GM18520 (cell line): ENCODE results near the gene PXYLP1.

Experiments used
- ATAC-seq: cut with Tn5 transposase; IDR thresholded peaks from one replicate; pipeline ENCODE4 v1.9.1; 2021; ENCODE audit not compliant: unreplicated experiment

The PXYLP1 gene

DNA sequence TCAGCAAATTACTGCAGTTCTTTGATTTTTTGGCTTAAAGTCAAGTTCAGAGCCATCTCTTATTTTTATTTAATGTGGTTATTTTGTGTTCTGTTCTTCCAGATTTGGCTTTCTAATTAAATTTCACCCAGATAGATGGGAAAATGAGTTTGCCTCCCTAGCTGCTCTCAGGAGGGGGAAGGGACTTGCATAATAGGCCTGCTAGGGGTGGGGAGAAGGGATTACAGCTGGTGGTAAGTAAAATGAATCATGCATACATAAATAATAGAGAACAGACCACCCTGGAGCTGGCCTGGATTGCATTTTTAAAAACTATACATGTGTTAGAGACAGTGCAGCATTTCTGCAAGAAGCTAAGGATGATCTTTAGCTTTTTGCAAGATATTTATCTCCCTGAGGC, 3.9 kb upstream of the PXYLP1 start:
- no peak for ATAC-seq

DNA sequence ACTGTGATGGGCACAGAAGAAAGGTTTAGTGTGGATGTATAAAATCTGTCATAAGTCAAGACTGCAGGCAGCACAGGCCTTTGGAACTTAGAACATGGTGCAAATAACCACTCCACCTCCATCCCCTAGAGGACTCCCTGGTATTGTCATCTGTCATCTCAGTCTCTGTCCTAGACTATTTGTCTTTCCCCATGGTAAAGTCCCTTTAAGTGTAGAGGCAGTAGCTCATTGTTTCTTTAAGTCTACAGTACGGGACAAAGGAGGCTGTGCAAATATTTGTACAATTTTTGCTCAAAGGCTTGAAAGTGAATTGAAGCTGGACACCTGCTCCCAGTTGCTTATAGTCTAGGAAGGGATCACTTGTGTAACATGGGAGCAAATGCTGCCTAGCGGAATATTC, 3.2 kb upstream of the PXYLP1 start:
- ATAC-seq = no peak

DNA sequence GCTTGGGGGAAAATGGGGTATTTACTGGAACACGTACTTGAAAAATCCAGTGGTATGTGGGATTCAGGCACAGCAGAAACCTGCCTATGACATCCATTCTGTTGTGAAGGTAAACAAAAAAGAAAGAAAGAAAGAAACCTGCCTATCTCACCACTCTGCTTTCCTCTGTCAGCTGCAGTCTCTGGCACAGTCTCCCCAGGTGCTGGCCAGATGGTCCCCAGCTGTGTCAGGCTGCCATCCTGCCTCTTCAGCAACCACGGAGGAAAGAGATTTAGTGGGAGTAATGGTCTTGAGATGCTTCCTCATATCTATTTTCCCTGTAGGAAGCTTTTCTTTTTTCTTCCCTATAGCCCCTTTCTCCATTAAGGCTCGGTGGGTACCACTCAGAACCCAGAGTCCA, 2.5 kb upstream of the PXYLP1 start:
- ATAC-seq = no peak

DNA sequence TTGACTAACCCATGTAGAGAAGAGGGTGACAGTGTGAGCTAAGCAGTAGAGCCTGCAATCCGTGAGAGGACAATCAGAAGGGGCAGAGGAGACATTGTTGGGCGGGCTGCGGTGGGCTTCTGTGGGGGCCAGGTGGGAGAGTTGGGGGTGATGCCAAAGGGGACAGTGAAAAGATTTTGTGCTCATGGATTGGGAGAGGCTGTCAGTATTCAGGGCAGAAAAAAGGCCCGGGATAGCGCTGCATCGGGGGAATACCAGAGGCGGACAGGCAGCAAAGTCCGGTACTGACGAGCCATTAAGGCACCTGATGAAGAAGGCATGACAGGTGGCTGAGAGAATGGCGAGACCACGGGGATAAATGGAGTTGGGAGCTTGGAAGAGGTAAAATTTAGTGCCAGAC, 1.3 kb upstream of the PXYLP1 start:
- no peak for ATAC-seq

DNA sequence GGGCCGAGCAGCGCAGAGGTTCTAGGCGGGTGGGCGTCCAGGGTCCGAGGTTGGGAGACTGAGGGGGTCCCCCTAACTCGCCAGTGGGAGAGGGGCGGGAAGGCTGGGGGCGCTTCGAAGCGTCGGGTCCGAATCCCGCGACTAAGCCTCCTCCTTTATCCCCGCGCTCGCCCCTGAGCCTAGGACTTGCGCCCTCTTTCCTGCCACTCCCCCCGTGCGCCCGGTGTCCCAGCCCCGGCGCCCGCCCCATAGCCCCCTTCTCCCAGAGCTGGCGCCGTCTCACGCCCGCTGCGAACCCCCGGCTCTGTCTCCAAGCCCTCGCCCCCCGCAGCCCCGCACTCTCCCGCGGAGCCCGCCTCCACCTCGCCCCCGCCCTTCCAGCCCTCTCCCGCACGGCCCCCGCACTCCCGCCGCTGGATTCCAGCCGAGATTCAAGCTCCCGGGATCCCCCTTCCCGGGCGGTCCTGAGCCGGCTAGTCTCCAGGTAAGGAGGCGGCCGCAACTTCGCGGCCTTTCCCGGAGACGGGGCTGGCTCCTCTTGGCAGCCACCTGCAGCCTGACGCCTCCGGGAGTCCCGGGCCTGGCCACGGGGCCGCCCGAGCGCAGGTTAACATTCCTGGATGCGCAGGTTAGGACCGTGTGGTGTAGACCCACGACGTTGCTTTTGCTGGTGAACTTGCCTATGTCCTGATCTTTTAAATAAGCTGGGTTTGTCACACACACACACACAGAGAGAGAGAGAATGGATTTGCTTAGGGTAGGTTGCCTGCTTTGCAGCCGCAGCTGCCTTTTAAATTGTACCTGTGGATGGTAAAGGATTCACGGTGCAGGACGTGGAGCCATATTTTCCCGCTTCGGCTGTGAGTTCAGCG, 563 bp downstream of the PXYLP1 start:
- no peak for ATAC-seq

DNA sequence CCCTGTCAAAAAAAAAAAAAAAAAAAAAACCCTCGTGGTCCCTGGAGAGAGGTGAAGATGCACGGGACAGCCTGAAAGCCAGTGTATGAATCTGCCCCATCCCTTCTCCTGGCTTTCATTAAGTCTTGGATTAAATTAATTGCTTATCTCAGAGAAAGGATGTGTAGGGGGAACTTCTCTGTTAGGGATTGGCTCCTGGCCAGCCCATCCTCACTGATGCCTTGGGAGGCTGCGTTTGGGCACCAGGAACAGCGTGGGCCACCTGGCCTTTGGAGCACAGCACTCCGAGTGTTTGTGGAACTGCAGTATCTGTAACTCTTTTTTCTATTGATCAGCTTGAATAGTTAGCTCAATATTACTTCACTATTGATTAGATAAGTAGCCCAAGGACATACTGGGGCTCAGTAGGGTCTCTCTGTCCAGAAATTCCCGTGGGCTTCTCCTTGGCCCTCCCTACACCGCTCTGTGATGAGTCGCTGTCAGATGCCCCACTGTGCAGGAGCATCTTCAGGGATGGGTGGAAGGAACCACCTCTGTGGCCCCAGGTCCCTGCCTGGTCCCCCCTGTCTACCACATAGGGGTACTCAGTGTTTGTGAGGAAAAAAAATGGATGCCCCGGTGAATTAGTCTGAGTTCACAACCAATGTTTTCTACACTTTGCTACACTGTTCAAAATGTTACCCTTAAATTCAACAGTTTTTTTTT, 2.0 kb downstream of the PXYLP1 start:
- ATAC-seq = no peak

DNA sequence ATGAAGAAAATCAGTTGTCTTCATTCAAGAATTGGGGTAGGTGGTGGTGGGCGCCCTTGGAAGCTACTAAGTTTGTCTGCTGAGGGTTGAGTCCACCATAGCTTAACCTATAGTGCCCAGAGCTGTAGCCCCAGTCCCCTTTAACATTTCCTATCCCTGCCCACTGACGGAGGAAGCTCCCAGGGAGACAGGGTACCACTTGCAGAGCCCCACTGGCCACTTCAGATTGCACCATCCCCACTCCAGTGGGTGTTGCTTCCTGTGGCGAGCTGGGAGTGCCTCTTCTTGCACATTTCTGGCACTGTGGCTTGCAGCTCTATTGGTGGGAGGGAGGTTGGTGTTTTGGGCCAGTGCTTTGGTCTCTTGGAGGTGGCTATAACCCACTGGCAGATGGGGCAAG, 2.7 kb downstream of the PXYLP1 start:
- ATAC-seq = no peak

DNA sequence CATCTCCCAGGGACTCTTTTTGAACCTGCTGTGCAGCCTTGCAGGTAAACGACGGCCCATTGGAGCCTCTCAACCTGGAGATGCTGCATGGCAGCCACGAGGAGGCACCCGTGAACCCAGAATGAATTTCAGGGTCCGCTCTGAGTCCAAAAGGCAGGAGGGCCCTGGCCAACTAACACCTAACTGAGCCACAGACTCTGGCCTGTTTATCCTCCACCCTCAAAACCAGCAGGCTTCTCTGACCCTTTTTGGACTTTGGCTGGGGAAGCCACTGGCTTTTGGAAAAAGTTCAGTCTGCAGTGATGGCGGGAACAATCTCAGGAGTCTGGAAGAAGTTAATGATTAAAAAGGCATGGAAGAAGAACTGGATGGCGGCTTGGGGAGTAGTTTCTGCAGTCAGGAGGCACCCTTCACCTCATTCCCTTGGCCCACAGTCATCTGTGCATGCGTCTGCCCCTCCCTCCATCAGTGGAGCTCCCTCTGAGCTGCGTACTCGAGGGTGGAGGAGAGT, 4.1 kb downstream of the PXYLP1 start:
- ATAC-seq = no peak

DNA sequence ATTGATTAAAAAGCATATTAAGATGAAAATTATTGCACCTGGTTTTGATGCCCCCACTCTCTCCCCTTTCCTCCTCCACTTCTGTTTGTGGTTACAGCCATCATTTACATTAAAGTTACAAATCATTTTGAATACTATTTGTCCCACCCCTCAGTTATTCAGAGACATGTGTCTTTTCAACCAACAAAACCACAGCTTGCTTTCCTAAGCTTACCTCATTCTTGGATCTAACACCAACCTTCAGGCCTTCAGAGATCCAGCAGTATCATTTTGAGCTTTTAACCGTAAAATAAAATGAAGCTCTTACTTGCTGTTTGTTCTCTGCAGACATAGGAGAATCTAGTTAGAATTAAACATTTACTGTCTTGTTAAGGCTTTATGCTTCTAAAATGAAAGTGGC, 4.7 kb downstream of the PXYLP1 start:
- ATAC-seq = no peak

DNA sequence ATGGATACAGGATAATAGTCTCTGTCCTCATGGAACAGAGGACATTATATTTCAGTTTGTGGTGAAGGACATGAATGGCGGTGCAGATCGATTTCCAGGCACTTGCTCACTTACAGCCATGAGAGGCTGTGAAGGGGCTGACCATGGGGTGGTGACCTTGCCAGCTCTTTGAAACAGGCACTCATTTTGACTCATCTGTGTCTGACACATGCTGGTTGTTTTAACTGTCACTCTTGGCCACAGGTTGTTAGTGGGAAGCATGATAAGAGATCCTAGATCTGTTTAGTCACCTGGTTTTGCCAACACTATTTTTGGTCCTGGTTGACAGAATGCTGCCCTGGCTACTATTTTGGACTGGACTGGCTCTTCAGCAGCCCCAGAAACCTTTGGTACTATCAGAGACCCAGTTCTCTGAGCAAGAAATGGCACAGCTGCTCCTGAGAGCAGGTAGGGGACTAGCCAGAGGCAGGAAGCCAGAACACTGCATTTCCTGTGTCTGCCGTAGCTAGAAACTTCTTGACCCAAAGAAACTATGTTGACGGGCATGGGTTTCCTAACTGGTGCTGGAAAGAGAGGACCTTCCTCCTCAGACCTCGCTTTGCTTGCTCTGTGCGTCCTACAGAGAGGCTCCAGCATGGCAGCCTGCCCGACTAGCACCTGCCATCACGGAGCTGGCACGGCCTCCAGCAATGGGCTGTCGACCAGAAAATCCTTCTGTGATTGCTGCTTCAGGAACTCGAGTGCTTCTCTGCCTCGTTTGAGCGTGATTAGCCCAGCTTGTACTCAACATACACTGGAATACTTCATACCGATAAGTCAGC, 6.3 kb downstream of the PXYLP1 start:
- ATAC-seq = no peak

DNA sequence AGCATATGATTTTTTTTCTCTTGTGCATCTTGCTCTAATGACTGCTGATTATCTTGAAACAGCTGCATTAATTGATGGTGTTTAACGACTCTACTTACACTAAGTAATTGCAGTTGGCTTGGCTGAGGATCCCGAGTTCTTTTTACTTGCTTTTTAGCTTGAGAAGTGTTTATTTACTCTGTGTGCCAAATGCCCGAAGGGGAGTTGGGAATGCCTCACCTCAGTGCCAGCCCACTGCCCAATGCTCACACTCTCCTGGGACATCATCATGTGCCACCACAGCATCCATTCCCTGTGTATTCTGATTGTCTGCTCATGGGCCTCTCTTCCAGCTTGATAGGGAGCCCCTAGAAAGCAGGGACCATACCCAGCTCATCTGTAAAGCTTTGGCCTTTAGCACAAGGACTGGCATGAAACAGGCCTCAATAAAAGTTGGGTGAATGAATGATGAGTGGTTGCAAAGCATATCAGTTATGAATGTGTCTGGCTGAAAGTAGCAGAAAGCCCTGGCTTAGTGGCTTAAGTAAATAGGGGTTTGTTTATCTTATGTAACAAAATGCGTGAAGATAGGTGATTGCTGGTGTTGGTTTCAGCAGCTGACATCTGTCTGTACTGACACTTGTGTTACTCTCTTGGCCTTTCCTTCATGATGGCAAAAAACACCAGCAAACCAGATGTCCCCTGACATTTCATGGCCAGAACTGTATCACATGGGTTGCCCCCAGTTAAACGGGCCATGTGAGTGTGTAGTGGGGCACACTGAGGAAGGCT, 8.1 kb downstream of the PXYLP1 start:
- ATAC-seq = no peak

DNA sequence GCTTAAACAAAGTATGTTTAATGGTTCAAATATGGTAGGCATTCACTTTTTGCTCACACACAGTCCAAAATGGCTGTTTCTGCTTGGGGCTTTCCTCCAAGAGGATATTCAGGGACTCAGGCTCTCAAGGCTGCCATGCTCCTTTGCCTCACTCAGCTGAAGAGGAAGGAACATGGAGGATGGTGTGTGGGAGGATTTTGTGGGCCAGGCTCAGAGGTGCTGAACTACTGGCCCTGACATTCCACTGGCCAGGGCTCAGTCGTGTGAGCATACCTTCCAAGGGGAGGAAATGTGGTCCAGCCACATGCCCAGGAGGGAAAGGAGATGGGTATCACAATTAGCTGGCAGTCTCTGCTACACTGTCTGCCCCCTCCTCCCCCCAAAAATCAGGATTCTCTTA, 8.7 kb downstream of the PXYLP1 start:
- ATAC-seq = no peak

DNA sequence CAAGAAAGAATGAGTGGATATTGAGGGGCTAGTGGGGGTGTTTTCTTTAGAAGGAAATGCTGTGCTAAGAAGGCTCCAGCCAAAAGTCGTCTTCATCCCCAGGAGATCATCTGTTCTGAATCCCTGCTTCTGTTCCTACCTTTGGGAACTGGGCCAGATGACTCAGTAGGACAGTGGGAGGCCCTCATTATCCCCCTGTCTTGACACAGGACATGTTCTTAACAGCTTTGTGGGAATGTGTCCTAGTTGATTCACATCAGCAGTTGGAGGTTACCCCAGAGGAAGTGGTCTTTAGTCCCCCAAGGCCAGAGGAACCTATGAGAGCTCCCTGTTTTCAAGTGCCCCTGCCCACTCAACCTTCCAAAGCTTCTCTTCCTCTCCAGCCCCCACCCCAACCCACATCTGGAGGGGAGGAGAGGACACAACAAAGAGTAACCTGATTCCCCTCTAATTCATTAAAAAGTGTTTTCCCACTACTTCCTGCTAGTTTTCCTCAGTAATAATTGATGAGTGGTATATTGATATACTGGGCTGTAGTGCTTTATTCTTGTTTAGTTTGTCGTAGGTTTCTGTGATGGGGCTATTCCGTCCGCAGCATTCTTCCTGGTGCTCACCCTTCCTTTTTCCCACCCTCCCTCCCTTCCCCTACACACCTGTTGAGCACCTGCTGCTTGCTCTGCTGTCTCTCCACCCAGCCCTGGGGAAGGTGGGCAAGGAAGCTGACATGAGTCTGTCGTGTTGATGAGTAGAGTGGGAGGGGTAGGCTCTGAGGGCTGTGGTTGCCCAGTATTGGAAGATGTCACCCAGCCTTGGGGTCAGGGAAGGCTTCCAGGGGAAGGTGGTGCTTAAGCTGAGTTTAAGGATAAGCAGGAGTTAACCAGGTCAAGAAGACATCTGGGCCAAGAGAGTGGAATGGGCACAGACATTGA, 9.3 kb downstream of the PXYLP1 start:
- no peak for ATAC-seq

DNA sequence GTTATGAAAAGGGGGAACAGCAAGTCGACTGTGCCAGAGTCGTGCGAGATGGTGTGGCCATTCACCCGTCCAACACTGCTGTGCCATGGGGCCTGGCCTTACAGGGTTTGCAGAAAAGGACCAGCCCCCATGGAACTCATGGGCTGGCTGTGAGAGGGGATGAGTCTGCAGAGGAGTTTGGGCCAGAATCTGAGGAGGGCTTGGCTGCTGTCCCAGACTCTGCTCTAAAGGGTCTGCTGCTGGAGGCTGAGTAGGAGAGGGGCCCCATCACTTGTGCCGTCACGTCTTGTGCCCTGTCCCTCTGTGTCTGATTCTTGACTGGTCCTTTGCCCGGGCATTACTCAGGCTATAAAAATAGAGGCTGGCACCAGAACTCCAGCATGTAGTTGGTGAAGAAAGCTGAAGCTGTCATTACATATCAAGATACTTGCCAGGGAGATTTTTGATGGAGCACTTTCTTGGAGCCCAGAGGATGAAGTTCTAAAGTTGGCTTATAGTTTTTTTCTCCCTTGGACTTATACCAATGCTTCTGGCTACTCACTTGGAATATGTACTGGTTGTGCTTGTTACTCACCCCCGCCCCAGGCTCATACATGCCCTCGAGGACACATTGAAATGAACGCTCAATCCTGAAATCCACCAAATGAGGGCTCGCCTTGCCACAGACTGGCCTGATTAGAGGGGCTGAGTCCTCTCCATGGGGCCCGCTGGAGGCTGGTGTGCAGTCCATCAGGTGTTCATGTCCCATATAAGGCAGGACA, 10.2 kb downstream of the PXYLP1 start:
- ATAC-seq = no peak

DNA sequence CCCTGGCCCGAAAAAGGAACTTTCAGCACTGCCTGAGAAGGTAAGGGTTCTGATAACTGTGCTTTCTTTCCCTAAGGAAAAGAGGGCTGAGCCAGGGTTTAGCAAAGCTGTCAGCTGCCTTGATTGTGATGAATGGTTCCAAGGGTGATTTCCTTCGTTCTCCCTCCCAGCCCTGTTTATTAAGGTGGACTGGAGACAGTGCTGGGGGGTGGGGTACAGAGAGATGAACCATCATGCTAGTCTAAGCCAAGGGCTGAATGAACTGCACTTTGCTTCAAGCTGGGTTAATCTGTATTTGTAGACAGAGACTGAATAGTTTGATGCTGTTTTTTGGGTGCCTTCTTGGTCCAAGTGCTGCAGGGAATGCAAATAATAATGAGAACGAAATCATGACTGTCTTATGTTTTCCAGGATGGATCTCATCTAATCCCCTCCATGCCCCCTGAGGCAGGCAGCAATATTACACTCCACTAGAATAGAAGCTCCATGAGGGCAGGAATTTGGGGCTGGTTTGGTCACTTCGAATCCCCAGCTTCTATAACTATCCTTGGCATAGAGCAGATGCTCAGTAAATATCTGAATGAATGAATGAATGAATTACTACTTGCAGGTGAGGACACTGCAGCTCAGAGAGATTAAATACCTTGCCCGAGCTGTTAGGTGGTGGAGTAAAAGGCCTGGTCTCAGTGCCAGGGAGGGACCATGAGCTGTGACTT, 10.9 kb downstream of the PXYLP1 start:
- no peak for ATAC-seq

DNA sequence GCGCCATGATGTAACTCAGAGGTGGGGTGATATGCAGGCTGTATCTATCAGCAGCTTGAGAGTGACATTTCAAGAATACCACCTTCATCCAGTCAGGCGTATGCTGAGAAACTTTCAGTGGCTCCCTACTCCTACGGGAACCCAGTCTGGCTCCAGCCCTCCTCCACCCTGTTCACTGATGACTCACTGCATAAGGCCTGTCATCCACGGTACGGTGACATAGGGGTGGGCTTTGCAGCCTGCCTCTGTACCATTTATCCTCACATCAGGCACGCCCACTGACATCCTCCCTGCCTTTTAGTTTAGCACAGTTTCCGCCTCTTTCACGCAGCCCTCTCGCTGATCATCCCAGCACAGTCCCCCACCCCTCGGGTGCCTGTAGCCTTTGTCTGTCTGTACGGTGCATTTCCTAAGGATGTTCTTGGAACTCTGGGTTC, 11.7 kb downstream of the PXYLP1 start:
- no peak for ATAC-seq

DNA sequence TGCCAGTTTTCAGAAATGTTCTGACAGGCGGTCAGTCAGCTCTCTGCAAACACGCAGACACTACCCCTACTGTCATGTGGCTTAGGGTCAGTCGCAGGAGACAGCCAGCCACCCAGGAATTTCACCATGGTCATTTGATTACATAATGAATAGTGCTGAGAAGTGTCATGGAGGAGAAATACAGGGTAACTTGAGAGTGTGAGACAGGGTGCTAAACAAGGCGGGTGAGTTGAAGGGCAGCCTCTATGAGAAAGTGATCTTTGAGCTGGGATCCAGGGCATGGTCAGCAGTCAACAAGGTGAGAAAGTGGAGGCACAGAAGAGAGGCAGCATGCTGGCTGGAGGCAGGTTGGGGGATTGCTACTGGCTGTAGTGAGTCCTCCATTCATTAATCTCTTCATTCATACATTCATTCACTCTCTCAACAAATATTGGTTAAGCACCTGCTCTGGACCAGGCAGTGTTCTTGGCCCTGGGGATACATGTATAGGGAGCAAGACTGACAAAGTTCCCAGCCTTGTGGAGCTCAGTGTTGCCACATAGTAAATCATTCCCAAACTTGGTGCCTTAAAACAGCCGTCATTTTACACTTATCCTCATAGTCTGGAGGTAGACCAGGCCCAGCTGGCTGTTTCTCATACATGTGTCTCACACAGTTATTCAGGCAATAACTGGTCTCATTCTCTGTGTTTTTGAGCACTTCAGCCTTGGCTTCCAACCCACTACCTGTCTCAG, 14.8 kb downstream of the PXYLP1 start:
- no peak for ATAC-seq

DNA sequence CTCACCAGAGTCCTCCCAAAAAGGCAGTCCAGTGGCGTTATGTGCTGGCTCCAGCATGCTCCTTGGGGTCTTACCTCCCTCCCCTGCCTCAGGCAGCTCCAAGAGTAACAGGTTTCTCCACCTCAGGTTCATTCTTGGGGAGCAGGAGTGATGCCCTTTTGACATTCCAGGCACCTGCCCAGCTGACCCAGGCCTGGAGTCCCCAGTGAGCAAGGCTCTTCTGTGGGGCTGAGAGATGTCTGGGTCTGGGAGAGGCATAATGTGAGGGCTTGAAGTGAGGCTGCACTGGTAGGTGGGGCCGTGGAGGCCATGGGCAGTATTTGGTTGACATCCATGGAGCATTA, 15.3 kb downstream of the PXYLP1 start:
- ATAC-seq = no peak
